ENCODE measurements around the gene KCNC2.

KCNC2 gene

GRCh38 chr12:75047885-75048525, 161.6 kb downstream of the KCNC2 start:
- no peak for DNase-seq

GRCh38 chr12:75042125-75042524, 167.5 kb downstream of the KCNC2 start:
- no peak for DNase-seq

- no peak for DNase-seq
Measured at GRCh38 chr12:75041472-75041871, 168.2 kb downstream of the KCNC2 start.

DNA sequence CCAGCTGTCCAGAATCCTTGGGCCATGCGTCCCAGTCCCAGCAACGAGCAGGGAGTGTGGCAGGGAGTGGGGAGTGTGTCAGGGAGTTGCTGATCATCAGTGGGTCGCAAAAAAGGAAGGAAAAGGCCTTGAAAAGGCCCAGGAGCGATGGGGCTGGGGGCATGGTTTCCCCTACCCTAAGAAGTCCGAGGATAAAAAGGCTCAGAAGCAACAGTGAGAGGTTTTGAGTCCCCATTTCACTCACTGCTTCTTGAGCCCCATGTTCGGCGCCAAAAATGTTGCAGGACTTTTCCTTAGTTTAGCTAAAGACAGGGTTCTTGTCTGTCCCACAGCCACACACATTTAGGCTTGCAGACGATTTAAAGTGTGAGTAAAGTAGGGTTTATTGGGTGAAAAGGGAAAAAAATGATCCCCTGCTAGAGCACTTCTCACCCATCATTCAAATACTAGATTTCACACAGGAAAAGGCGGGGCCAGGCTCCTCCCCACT, 189.5 kb downstream of the KCNC2 start:
- no peak for DNase-seq

DNA sequence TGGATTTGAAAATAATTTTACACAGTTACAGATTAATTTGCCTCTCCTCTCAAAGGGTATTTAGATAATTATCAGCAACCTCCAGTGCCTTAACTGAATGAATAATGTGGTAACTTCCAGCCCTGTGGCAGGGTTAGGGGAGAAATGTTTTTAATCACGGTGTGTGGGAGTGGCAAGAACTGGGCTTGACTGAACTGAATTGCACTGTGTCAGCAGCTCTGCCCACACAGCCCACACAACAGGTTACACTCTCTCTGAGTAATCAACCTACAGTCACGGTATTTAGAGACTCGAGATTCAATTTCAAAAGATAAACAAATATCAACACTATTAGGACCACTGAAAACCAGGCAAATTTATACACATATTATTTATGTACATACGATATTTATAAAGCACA, 198.5 kb downstream of the KCNC2 start:
- DNase-seq, result no peak

DNA sequence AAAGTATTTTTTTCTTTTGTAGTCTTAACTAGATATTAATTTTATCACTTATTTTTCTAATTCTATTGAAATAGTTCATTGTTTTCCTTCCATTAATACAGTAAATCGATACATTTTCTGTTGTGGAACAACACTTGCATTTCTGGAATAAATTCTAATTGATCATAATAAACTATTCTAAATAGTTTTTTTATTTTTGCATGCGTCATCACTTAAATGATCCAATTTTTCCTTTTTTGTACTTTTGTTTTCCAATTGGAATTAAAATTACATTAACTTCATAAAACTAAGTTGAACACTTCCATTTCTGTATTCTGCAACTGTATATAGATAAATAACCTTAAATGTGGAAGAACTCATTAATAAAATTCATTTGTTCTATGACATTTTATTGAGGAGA, 202.5 kb downstream of the KCNC2 start:
- no peak for DNase-seq

DNA sequence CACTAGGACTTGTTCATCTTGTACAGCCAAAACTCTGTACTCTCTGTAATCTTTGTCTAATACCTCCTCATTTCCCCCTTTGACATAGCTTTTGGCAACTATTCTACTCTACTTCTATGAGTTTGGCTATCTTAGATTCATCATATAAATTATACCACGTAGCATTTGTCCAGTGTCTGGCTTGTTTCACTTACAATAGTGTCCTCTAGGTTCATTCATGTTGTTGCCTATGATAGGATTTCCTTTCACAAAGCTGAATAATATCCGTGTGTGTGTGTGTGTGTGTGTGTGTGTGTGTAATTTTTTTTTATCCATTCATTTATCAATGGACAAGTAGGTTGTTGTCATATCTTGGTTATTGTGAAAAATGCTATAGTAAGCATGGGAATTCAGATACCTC, 209.5 kb downstream of the KCNC2 start:
- DNase-seq, result no peak

GRCh38 chr12:74999474-74999873, 210.2 kb downstream of the KCNC2 start:
- no peak for DNase-seq
